Amniotic stem cell (primary cell): Measurements from ENCODE around the gene TEKTIP1.

Source experiments
- DNase-seq: peaks from one replicate; lab custom pipeline; 2025; lab: John Stamatoyannopoulos, UW

TEKTIP1 gene

GRCh38 chr19:3585301-3586126 is 46.5 kb downstream of the TEKTIP1 start, which contains the start of gene GIPC3:
Gene GIPC3 (plus strand): TSS chr19:3585478. CDS start chr19:3585598, 120 bp downstream.
- DNase-seq, result no peak

DNA sequence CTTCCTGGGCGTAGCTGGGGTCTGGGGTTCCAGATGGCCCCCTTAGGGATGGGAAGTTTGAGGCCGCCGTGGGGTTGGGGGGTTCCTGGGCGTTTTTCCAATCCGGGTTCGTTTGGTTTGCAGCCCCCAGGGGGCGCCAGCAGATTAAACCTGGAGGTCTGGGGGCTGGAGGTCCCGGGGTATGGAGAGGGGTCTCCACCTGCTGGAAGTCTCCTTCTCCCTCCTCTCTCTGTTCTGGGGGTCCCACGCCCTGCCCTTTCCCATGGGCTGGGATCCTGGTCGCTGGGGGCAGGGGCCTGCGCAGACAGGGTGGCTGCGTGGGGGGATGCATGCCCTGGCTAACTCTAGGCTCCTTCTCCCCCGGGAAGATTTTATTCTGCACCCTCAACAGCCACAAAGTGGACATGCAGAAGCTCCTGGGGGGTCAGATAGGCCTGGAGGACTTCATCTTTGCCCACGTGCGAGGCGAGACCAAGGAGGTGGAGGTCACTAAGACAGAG is 47.2 kb downstream of the TEKTIP1 start:
- no peak for DNase-seq

GRCh38 chr19:3586707-3587346 is 47.9 kb downstream of the TEKTIP1 start:
- no peak for DNase-seq

GRCh38 chr19:3589439-3589838 is 50.5 kb downstream of the TEKTIP1 start:
- DNase-seq, result no peak

DNA sequence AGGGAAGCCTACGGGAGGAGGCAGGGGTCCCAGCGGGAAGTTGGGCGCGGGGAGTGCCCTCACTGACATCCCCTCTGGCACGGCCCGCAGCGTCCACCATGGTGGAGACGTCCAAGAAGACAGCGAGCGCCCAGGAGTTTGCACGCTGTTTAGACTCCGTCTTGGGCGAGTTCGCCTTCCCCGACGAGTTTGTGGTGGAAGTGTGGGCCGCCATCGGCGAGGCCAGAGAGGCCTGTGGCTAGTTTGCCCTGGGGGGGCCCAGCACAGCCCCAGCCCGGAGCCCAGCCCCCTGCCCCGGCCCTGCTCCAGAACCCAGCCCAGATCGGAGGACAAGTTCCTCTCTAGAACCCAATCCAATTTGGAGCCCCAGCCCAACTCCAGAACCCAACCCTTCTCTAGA is 51.0 kb downstream of the TEKTIP1 start:
- no peak for DNase-seq

DNA sequence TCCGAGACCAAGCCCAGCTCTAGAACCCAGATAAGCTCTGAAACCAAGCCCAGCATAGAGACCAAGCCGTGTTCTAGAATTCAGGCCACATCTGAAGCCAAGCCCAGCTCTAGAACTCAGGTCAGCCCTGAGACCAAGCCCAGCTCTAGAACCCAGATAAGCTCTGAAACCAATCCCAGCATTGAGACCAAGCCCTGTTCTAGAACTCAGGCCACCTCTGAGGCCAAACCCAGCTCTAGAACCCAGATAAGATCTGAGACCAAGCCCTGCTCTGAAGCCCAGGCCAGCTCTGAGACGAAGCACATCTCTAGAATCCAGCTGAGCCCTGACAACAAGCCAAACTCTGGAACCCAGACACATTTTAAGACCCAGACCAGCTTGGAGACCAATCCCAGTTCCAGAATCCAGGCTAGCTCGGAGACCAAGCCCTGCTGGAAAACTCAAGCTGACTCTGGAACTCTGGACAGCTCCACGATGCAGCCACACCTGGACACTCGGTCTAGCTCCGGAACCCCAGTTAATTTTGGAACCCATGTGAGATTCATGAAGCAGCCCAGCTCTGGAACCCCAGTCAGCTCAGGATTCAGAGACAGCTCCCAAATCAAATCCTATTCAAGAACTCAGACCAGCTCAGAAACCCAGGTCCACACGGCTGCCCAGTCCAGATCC is 52.2 kb downstream of the TEKTIP1 start:
- DNase-seq, result no peak

DNA sequence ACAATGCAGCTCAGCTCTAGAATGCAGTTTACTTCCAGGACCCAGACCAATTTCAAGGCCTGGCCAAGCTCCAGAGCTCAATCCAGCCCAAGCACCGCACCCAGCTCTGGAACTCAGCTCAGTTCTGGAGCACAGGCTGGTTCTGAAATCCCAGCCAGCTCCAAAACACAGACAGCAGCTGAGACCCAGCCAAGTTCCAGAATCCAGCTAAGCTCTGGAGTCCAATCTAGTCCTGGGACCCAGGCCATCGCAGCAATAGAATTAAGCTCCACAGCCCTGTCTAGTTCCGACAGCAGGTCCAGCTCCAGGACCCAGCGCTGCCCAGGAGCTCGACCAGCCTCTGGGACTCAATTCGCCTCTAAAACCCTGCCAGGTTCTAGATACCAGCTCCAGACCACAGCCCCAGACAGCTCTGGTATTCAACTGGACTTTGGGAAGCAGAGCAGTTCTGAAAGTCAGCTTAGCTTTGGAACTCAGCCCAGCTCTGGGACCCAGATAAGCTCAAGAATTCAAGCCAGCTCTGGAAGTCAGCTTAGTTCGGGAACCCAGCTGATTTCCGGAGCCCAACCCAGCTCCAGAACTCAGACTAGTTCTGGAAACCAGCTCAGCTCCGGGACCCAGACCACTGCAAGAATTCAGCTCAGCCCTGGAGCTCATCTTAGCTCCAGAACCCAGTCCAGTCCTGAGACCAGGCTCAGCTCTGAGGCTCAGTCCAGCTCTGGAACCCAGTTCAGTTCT is 53.1 kb downstream of the TEKTIP1 start:
- no peak for DNase-seq

- no peak for DNase-seq
Measured at GRCh38 chr19:3593156-3593555, 54.2 kb downstream of the TEKTIP1 start.
